K562 (cell line): ENCODE results near the gene BOD1L1. TPM values are rescaled to one million over a fixed set of nuclear protein-coding genes. Genes with fewer than 3 reads are reported as not detected.

ENCODE experiments used
- CAMTA2 ChIP-seq: fragments of 250-450 bp; sonication (Bioruptor Pico); conservative IDR thresholded peaks from 2 replicates; pipeline ENCODE4 v1.5.1; 2022
- FOXA1 ChIP-seq: fragments of 450-650 bp; IDR thresholded peaks from 2 replicates; pipeline ENCODE4 v1.6.1; 2016; ENCODE audit warnings: mild to moderate bottlenecking, borderline replicate concordance
- GTF2E2 ChIP-seq: fragments of 200-800 bp; sonication (Bioruptor generic); IDR thresholded peaks from 2 replicates; pipeline ENCODE4 v1.6.1; 2016; ENCODE audit warnings: missing genetic modification characterization, missing compliant biosample characterization
- HDAC3 ChIP-seq: fragments of 450-650 bp; IDR thresholded peaks from 2 replicates; pipeline ENCODE4 v1.6.1; 2018; ENCODE audit warnings: borderline replicate concordance, mild to moderate bottlenecking, moderate library complexity; ENCODE audit not compliant: partially characterized antibody
- ILK ChIP-seq: fragments of 450-650 bp; IDR thresholded peaks from 2 replicates; pipeline ENCODE4 v1.6.1; 2016; ENCODE audit warnings: missing genetic modification characterization, low read depth, mild to moderate bottlenecking, missing compliant biosample characterization, moderate library complexity, borderline replicate concordance
- POLR2A ChIP-seq: fragments of 450-650 bp; conservative IDR thresholded peaks from 2 replicates; pipeline ENCODE4 v1.6.1; 2016
- POLR2H ChIP-seq: IDR thresholded peaks from 2 replicates; pipeline ENCODE4 v1.6.1; 2016; ENCODE audit warnings: missing genetic modification characterization, low read depth, mild to moderate bottlenecking, control low read depth, missing compliant biosample characterization, moderate library complexity
- TCF3 ChIP-seq: sonication (generic); formaldehyde crosslinking; IDR thresholded peaks from 2 replicates; pipeline ENCODE4 v1.4.0; 2020; ENCODE audit warnings: mild to moderate bottlenecking, missing genetic modification reagents
- TRIM24 ChIP-seq, 2 experiments: fragments of 450-650 bp; IDR thresholded peaks; 2 replicates each; pipeline ENCODE4 v1.6.1; 2016
- ZBTB7A ChIP-seq: IDR thresholded peaks from 2 replicates; pipeline ENCODE4 v1.6.1; 2011; ENCODE audit warnings: low read depth, mild to moderate bottlenecking, low read length, moderate library complexity, borderline replicate concordance; ENCODE audit not compliant: control insufficient read depth
- ZFPM2 ChIP-seq: fragments of 250-450 bp; sonication (Bioruptor Pico); IDR thresholded peaks from 2 replicates; pipeline ENCODE4 v1.5.1; 2022; ENCODE audit warnings: mild to moderate bottlenecking
- ZNF696 ChIP-seq: fragments of 250-450 bp; sonication (Bioruptor Pico); conservative IDR thresholded peaks from 2 replicates; pipeline ENCODE4 v1.4.0; 2020; ENCODE audit warnings: mild to moderate bottlenecking, moderate library complexity
- ZNF79 ChIP-seq: fragments of 250-450 bp; sonication (Bioruptor Pico); IDR thresholded peaks from 2 replicates; pipeline ENCODE4 v1.4.0; 2020; ENCODE audit warnings: low read depth, mild to moderate bottlenecking, moderate library complexity
- polyA plus RNA-seq, 8 experiments: library from polyadenylated mRNA; depleted of rRNA in 4 of 8; stranded (reverse) in 5 of 8; unstranded in 3 of 8; fragments of >200 nt; fragmentation: Nextera tagmentation in 2 of 8; fragmentation: Illumina TruSeq in 1 of 8; extraction: Ambion mirVana in 2 of 8; extraction: Trizol in 1 of 8; gene quantifications; 2 replicates each; pipeline versions ENCODE4 v1.2.1 to v1.2.3, GENCODE V29; 2011 to 2014; ENCODE audit warnings: inconsistent platforms in 1 of 8, missing spikeins in 1 of 8
- total RNA-seq, 7 experiments: library from RNA; depleted of rRNA in 6 of 7; stranded (reverse); fragments of >200 nt in 6 of 7; fragmentation: Illumina TruSeq in 2 of 7; extraction: Trizol in 2 of 7; gene quantifications; 2 replicates each; pipeline versions ENCODE4 v1.2.1 to v1.2.3, GENCODE V29; 2011 to 2021; ENCODE audit warnings: low replicate concordance in 1 of 7
- TF ChIP-seq, protein P1 (sequence below): fragments of 450-650 bp; formaldehyde crosslinking; conservative IDR thresholded peaks from 2 replicates; pipeline ENCODE4 v1.4.0; 2022; ENCODE audit warnings: mild to moderate bottlenecking, missing genetic modification characterization

BOD1L1 gene
- total and polyA plus RNA-seq, 9 of the 15 experiments (the other 6 are each of a cell fraction or from before 2014, with no cell fraction given): 4.8 to 23.2 (median 17.7) TPM

DNA sequence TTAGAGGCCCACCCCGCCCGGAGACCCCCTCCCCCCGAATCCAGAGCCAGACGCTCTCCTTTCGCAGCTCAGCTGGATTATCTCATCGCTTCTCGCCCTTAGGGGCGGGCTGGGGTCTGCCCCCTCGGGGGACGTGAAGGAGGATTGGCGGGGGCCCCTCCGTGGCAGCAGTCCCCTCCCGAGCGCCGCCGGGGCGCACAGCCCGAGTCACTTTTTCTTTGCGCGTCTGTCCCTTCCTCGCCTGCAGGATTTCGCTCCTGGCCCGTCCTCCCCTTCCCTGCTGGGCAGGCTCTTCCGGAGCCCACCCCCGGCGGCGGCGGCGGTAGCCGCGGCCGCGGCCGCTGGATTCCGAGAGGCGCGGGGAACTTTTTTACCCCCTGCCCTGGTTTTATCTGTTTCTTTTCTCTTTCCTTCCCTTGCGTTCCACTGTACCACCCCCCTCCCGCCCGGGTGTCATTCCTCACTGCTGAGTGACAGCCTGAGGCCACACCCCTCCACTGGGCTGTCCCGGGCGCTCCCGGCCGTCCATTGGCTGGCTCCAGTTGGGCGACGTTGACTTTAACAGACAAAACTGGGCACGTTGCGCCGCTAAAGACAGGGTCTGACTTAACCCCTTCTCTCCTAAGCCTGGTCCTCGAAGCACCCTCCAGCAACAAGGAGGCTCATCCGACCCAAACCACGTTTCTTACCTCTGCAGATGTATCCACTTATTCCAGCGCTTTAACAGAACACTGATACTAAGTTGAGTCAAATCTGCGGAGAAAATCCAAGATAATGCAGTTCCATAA, 82.7 kb downstream of the BOD1L1 start (continued):
- TF ChIP-seq FOXA1: no peak
- no peak for TF ChIP-seq ILK
- TF ChIP-seq GTF2E2 (tag): peak; percentile 62; the same call in 1 of the 2 replicates
- TF ChIP-seq TCF3 (CRISPR knock-in tag): no peak
- no peak for TF ChIP-seq TRIM24 (IDR thresholded peaks at IDR 0.05)
- 0 out of 2 replicates have a peak, but pooled peaks have one; percentile 30 for TF ChIP-seq POLR2A
- TF ChIP-seq ZFPM2 (CRISPR knock-in tag): no peak
- TF ChIP-seq HDAC3: no peak
- no peak for TF ChIP-seq POLR2H (tag)
- no peak for TF ChIP-seq CAMTA2 (CRISPR knock-in tag)
- peak; percentile 93 for TF ChIP-seq ZBTB7A
- TF ChIP-seq ZNF79: no peak
- TF ChIP-seq, protein P1, sequence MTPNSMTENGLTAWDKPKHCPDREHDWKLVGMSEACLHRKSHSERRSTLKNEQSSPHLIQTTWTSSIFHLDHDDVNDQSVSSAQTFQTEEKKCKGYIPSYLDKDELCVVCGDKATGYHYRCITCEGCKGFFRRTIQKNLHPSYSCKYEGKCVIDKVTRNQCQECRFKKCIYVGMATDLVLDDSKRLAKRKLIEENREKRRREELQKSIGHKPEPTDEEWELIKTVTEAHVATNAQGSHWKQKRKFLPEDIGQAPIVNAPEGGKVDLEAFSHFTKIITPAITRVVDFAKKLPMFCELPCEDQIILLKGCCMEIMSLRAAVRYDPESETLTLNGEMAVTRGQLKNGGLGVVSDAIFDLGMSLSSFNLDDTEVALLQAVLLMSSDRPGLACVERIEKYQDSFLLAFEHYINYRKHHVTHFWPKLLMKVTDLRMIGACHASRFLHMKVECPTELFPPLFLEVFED: no peak
- no peak for TF ChIP-seq ZNF696 (CRISPR knock-in tag)
